GM12801 (cell line): ENCODE results near the gene CDH4.

ENCODE experiments used
- CTCF ChIP-seq: IDR thresholded peaks from one replicate; pipeline ENCODE4 v1.5.1; 2011; ENCODE audit warnings: control low read depth; ENCODE audit not compliant: insufficient read length; ENCODE audit errors: extremely low read depth

CDH4 gene

DNA sequence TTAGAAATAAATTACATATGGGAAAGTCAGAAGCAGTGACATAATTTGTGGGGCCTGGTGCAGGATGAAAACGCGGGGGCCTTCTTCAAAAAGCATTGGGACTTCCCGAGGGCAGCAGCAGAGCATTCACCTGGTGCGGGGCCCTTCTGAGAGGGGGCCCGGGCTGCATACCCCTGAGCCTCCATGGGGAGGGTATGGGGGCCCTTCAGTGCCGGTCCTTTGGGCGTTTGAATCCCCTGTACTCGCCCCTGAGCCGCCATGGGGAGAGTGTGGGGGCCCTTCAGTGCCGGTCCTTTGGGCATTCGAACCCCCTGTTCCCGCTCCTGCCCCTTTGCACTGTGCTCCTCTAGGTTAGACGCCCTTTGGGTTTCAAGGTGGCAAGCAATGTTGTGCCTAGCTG lies 283.5 kb downstream of the CDH4 start:
- TF ChIP-seq CTCF: no peak

DNA sequence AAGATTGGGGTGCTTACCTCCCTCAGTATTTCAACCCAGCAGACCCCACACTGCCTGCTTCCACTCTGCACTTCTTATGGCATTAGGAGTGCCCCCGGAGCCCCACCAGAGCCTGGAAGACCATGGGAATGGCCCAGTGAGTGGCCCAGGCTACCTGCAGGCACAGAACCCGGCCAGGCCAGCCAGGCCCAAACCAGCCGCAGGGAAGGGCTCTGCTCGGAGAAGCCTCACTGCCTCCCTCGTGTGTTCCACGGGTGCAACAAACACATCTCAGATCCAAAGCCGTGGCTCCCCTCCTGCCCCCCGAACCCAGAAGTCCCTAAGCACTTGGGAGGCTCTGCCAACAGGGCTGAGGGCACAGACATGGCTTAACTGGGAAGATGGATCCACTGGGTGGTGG lies 283.9 kb downstream of the CDH4 start:
- TF ChIP-seq CTCF: no peak

DNA sequence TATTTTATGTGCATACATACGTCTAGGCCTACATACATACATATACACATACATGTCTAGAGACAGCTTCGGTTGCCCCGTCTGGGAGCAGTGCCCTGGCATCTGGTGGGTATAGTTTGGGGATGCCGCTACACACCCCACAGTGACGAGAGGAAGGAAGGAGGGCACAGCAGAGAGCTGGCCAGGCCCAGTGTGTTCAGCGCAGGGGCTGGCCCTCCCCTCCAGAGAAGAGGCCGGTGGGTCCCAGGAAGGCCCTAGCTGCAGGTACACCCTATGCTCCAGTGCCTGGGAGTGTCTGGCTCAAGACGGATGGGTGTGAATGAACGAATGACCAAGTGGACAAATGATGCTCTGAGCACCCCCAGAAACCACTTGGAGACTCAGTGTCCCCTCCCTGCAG lies 284.6 kb downstream of the CDH4 start:
- no peak for TF ChIP-seq CTCF

- no peak for TF ChIP-seq CTCF
These were observed 285.4 kb downstream of the CDH4 start for GRCh38 chr20:61537239-61538182.

- no peak for TF ChIP-seq CTCF
These were observed 286.3 kb downstream of the CDH4 start for GRCh38 chr20:61538183-61538942.

GRCh38 chr20:61538943-61539265 lies 286.8 kb downstream of the CDH4 start:
- TF ChIP-seq CTCF: no peak

- TF ChIP-seq CTCF: no peak
These were observed 287.8 kb downstream of the CDH4 start for GRCh38 chr20:61539706-61540360.
